ENCODE results near the gene GLIPR1. TPM values are rescaled to one million over a fixed set of nuclear protein-coding genes. Genes with fewer than 3 reads are reported as not detected.

GLIPR1 gene
- total RNA-seq, 1 donor from 2014 or later = 0.60 TPM

Other genes starting within 250 kb of the GLIPR1 start
- gene CAPS2, start 150.4 kb upstream of the GLIPR1 start, total RNA-seq = 0.22 and 0.40 TPM in 2 replicates
- gene GLIPR1L1, start 146.1 kb upstream of the GLIPR1 start, total RNA-seq = not detected in 2 replicates
- 0.20 and 0.22 TPM in 2 replicates for gene GLIPR1L2, start 89.7 kb upstream of the GLIPR1 start, total RNA-seq
- gene KRR1, start 30.9 kb downstream of the GLIPR1 start, total RNA-seq = 13.1 and 17.7 TPM in 2 replicates